GM19452 (cell line): Measurements from ENCODE around the gene GABRA4.

Experiments
- ATAC-seq: cut with Tn5 transposase; IDR thresholded peaks from one replicate; pipeline ENCODE4 v1.9.1; 2021; ENCODE audit not compliant: unreplicated experiment

Gene GABRA4

GRCh38 chr4:46931981-46932380, 61.4 kb downstream of the GABRA4 start:
- peak; percentile 77 for ATAC-seq

GRCh38 chr4:46930891-46931290, 62.5 kb downstream of the GABRA4 start:
- no peak for ATAC-seq

GRCh38 chr4:46927201-46927600, 66.2 kb downstream of the GABRA4 start:
- no peak for ATAC-seq

DNA sequence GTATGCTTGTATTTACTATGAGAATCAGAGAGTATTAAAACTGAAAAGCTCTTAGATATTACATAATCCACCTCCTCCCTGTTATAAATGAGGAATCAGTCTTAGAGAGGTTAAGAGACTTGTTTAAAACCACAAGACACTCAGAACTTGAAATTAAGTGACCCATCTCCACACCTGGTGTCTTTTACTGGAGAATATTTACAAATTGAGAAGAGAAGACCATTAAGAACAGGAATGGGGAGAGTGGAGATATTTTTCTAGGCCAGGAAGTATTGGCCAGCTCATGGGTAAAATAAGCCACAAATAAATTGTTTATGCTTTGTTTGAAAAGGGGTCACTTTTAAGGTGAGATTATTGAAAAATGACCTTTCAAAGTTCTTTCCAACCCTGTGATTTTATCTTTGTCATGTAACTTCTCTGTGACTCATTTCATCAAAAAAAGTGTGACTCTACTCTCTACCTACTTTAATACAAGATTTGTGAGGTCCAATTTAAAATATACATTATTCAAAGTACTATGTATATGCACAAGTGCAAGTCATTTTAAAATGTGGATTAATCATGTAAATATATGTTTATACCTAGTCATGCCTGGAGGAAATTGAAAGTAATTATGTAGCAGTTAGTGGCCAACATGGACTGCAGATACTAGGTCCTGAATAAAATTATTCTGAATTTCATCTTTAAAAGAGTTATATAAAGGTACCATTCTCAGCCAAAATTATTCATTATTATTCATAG, 68.4 kb downstream of the GABRA4 start:
- ATAC-seq = no peak

DNA sequence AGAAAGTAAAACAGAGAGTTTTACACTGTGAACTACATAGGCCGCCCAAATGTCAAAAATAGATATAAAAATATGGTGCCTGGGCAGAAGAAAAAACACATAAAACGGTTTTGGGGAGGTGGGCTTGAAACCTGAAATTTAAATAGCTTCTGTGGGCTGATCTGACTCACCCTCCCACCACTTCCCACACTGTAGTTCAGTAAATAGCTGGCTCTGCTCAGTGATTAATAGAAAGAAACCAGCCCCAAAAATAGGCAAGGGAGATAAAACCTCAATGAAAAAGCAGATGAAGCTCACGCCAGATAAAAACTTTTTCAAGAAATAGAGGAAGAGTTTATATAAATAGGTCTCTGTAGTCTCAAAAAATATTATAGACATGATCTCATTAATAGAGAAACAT, 71.2 kb downstream of the GABRA4 start:
- no peak for ATAC-seq

DNA sequence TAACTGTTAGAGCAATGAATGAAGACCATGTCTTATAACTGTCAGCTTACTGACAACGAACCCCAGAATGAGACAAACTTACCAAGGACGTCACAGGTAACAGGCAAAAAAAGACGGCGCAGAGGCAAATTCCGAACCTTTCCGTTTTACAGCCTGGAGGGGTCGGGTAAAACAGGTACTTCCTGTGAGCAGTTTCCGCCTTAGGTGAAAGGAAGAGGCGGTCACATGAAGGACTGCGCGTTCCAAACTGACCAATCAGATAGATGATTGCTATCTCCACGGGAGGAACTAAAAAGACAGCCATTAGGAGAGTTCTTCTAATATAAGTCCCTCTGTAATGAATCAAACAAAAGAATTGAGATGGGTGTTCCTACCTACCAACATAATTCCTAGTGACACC, 84.3 kb downstream of the GABRA4 start, which contains the start of gene COX7B2:
COX7B2 (minus strand) TSS at position 168 of the 400 bp plus-strand sequence. CDS start 174,053 bp downstream, outside the sequence.
- no peak for ATAC-seq

DNA sequence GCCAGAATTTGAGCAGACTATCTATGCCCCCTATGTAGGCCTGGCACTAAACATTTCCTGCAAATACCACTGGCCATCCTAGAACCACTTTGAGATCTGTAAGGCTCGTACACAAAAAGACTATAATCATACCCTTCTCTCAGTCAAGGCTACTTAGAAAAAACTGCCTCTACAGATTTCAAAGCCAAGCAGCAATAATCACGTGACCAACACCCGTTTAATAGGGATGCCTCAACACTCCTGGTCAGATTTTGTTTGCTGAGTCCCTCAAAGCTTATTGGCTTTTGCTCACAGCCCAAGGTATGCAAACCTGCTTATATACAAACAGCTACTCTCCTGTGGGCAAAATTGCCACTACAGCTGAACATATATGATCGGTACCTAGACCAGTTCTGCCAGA, 85.2 kb downstream of the GABRA4 start:
- ATAC-seq = no peak

- ATAC-seq = no peak
These were observed 93.3 kb downstream of the GABRA4 start for GRCh38 chr4:46900082-46900481.

- ATAC-seq = no peak
These were observed 98.6 kb downstream of the GABRA4 start for GRCh38 chr4:46894826-46895225.

DNA sequence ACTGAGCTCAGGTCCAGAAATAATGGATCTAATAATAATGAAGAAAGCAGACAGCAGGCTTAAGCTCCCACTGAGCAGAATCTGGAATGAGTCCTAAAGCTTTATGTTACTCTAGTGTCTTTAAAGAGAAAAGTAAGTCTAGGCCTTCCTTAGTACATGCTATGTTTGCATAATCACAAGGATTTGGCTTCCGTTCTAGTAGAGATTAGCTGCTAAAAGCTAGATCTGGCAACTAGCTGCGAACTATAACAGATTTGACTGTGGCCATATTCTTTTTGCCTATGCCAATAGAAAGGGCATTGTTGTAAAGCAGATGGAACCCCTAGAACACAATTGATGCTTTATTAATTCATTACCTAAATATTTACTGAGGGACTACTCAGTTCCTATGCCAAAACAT, 103.3 kb downstream of the GABRA4 start:
- ATAC-seq = no peak

DNA sequence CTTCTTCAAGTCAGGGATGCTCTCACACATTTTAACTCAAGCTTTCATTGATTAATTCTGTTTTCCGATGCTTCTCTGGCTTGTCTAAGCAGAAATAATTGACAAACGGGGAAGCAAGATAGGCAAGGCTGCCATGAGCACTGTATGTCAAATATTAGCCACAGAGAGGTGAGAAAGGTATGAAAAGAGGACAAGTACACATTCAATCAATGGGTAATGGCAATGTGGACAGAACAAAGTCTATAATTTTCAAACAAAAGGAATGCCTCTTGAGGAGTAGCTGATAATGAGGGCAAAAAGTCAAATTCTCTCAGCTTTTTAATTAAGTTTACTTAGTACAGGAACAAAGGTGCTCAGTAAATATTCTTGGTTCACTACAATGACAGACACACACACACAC, 104.0 kb downstream of the GABRA4 start:
- ATAC-seq = no peak

DNA sequence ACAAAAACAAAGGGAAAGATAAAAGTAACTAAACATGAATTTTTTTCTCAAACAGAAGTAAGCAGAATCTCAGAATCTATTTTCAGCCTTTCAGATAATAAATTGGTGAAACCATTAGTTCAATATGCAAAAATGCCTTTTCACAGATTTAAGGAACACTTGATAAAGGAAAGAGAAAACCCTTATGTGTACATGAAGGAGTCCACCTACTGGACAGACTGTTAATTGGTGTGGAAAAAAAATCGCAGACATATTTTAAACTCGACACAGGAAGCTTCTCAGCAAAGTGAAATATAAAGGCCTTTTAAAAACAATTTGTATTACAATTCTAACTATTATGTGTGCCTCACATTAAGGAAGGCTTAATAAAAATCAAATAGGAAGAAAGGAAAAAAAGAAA, 106.7 kb downstream of the GABRA4 start:
- ATAC-seq = no peak

GRCh38 chr4:46878641-46879040, 114.7 kb downstream of the GABRA4 start:
- no peak for ATAC-seq

- no peak for ATAC-seq
These were observed 118.6 kb downstream of the GABRA4 start for GRCh38 chr4:46874811-46875210.

DNA sequence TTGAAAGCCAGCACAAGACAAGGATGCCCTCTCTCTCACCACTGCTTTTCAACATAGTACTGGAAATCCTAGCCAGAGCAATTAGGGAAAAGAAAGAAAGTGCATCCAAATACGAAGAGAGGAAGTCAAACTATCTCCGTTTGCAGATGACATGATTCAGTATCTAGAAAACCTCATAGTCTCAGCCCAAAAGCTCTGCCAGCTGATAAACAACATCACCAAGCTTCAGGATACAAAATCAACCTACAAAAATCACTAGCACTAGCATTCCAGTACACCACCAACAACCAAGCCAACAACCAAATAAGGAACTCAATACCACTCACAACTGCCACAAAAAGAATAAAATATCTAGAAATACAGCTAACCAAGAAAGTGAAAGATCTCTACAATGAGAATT, 123.0 kb downstream of the GABRA4 start:
- no peak for ATAC-seq
